ENCODE data around the gene STK32B. TPM values are rescaled to one million over a fixed set of nuclear protein-coding genes. Genes with fewer than 3 reads are reported as not detected.

The STK32B gene
- total and polyA plus RNA-seq, 2 of the 8 experiments (the other 6 are each of a cell fraction or from before 2014, with no cell fraction given) = 2.3 to 2.5 TPM

GRCh38 chr4:5429747-5430146 lies 378.5 kb downstream of the STK32B start:
- no peaks in the 10 kb centered on the region for H4K20me1 ChIP-seq (replicated peaks in 1 of 2; ENCODE audit: control insufficient read depth in 1 of 2, insufficient read depth in 2 of 2, low read length in 2 of 2)
- no peak overlapping the region for H4K5ac ChIP-seq (ENCODE audit: insufficient read length, low read depth, low read length)
- no peak overlapping the region for H3K4ac ChIP-seq (replicated peaks; ENCODE audit: insufficient read length, low read depth, low read length)
- H3K14ac ChIP-seq (ENCODE audit: insufficient read length) = no peak overlapping the region
- H4K91ac ChIP-seq (replicated peaks; ENCODE audit: insufficient read length, low read length) = no peak overlapping the region
- H3K9me3 ChIP-seq (ENCODE audit: insufficient read depth in 2 of 2, low read depth in 1 of 2, low read length in 1 of 2) = no peaks in the 10 kb centered on the region
- H3K79me1 ChIP-seq (ENCODE audit: low read depth, low read length) = no peaks in the 10 kb centered on the region
- no peak overlapping the region for H2BK5ac ChIP-seq (ENCODE audit: low read depth, low read length)
- H3K4me3 ChIP-seq (ENCODE audit: extremely low read depth in 1 of 4, insufficient read depth in 2 of 4, low read depth in 3 of 4, low read length in 4 of 4) = no peak overlapping the region
- H3K18ac ChIP-seq (ENCODE audit: extremely low read depth, low read length) = no peak overlapping the region
- no peak overlapping the region for H2BK15ac ChIP-seq (ENCODE audit: low read length)
- no peaks in the 10 kb centered on the region for H3K36me3 ChIP-seq (ENCODE audit: control insufficient read depth in 2 of 4, insufficient read depth in 4 of 4, low read length in 3 of 4)
- no peak overlapping the region for H3K27ac ChIP-seq (ENCODE audit: low read depth, low read length)
- no peaks in the 10 kb centered on the region for H3K4me1 ChIP-seq (replicated peaks in 1 of 4; ENCODE audit: control insufficient read depth in 3 of 4, insufficient read depth in 4 of 4, low read length in 3 of 4)
- H3K23ac ChIP-seq (ENCODE audit: insufficient read length) = no peak overlapping the region
- no peak overlapping the region for H2BK12ac ChIP-seq (ENCODE audit: low read depth, low read length)
- H3K4me2 ChIP-seq (ENCODE audit: insufficient read depth in 1 of 2, low read depth in 2 of 2, low read length in 2 of 2) = no peak overlapping the region
- FAIRE-seq = no peak
- no peak for DNase-seq (ENCODE audit: low read depth in 1 of 2, low spot score in 2 of 2)
- no peak overlapping the region for H2AFZ ChIP-seq (ENCODE audit: low read length)
- H3K27me3 ChIP-seq (replicated peaks in 1 of 4; ENCODE audit: control insufficient read depth in 3 of 4, extremely low read depth in 1 of 4, insufficient read depth in 3 of 4, low read length in 3 of 4) = no peaks in the 10 kb centered on the region
- no peaks in the 10 kb centered on the region for H3K23me2 ChIP-seq (ENCODE audit: low read depth, low read length)
- no peak overlapping the region for H2AK5ac ChIP-seq (ENCODE audit: low read depth, low read length)
- no peak overlapping the region for H3K56ac ChIP-seq (replicated peaks; ENCODE audit: insufficient read length, low read depth, low read length)
- CTCF ChIA-PET (ENCODE audit: partially characterized antibody) = interaction anchor here (0.6 kb wide), 2 partner anchors 26 to 520 kb away, joined by 3 to 4 read pairs; no protein-coding TSS in a partner anchor
- no peak overlapping the region for H3K9ac ChIP-seq (replicated peaks in 1 of 4; ENCODE audit: extremely low read depth in 1 of 4, low read depth in 3 of 4, low read length in 3 of 4)
- H4K8ac ChIP-seq (ENCODE audit: extremely low read depth, insufficient read depth, low read length) = no peak overlapping the region
- no peak overlapping the region for H2BK120ac ChIP-seq (replicated peaks; ENCODE audit: low read depth, low read length)
- POLR2A ChIA-PET (ENCODE audit: partially characterized antibody) = no interaction called here
- no peak overlapping the region for H2BK20ac ChIP-seq (ENCODE audit: low read length)
- H3K79me2 ChIP-seq (ENCODE audit: control insufficient read depth in 1 of 2, insufficient read depth in 2 of 2, low read length in 2 of 2) = no peaks in the 10 kb centered on the region
- TF ChIP-seq MAX (IDR thresholded peaks at IDR 0.05) (no peak), RFX5 (IDR thresholded peaks at IDR 0.05; ENCODE audit: borderline replicate concordance, low read depth, low read length) (no peak), SP2 (IDR thresholded peaks at IDR 0.05; ENCODE audit: low read length) (no peak), NANOG (IDR thresholded peaks at IDR 0.05; ENCODE audit: insufficient read depth, low read depth, low read length, poor library complexity, severe bottlenecking) (no peak), CHD1 (IDR thresholded peaks at IDR 0.05; ENCODE audit: low read depth, low read length) (no peak), GTF2F1 (IDR thresholded peaks at IDR 0.05; ENCODE audit: borderline replicate concordance, low read depth, low read length) (no peak), TEAD4 (IDR thresholded peaks at IDR 0.05; ENCODE audit: low read depth, low read length) (no peak), RAD21 (IDR thresholded peaks at IDR 0.05 in 1 of 2, conservative IDR thresholded peaks at IDR 0.05 in 1 of 2; ENCODE audit: low read depth in 2 of 2, low read length in 2 of 2) (no peak), BRCA1 (IDR thresholded peaks at IDR 0.05; ENCODE audit: low read depth, low read length) (no peak), CBX8 (IDR thresholded peaks at IDR 0.05; ENCODE audit: borderline replicate concordance, low read depth, low read length) (no peak), FOSL1 (IDR thresholded peaks at IDR 0.05; ENCODE audit: insufficient read depth, low read depth, low read length) (no peak), CREB1 (IDR thresholded peaks at IDR 0.05) (no peak), SIRT6 (IDR thresholded peaks at IDR 0.05; ENCODE audit: low read length) (no peak), BCL11A (IDR thresholded peaks at IDR 0.05; ENCODE audit: low read depth in 2 of 2, low read length in 2 of 2) (no peak), SAP30 (IDR thresholded peaks at IDR 0.05; ENCODE audit: insufficient read depth, insufficient replicate concordance, low read length) (no peak), EGR1 (IDR thresholded peaks at IDR 0.05; ENCODE audit: borderline replicate concordance, low read depth, low read length) (no peak)

Data from H1 (cell line).